NCI-H2107 (cell line): ENCODE results near the gene PSMB3.

Experiments
- DNase-seq: peaks from one replicate; lab custom pipeline; 2025; lab: John Stamatoyannopoulos, UW

PSMB3 gene

DNA sequence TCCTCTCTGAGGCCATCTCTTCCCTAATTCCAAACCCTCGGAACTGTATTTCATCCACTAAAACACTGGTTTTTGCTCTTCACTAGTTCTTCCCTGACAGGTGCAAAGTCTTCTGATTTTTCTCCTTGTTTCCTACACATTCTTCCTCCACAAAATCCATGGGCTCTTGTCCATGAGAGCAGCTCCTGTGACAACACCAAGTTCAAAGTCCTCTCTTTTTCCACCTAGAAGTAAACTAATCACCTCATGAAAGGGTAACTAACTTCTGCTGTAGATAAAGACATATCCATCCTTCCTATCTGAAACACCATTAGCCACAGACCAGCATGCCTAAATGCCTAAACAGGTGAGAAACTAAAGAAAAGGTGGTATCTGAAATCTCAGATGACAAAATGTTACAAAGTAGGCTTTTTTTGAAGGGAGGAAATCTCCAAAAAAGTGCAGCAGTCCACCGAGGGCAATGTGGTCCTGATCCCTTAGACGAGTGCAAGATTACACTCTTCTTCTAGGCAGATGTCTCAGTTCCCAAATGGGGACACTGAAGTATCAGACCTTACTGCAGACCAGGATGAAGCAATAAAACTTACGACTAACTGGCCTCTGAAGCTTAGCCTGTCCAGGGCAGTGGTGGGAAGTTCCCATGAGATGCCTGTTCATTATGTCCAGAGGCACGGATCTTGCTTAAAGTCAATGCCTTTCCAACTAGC is 44.1 kb downstream of the PSMB3 start:
- no peak for DNase-seq

GRCh38 chr17:38797158-38797490 is 44.6 kb downstream of the PSMB3 start:
- DNase-seq: no peak

- DNase-seq: no peak
These were observed 45.3 kb downstream of the PSMB3 start for GRCh38 chr17:38797828-38798227.

DNA sequence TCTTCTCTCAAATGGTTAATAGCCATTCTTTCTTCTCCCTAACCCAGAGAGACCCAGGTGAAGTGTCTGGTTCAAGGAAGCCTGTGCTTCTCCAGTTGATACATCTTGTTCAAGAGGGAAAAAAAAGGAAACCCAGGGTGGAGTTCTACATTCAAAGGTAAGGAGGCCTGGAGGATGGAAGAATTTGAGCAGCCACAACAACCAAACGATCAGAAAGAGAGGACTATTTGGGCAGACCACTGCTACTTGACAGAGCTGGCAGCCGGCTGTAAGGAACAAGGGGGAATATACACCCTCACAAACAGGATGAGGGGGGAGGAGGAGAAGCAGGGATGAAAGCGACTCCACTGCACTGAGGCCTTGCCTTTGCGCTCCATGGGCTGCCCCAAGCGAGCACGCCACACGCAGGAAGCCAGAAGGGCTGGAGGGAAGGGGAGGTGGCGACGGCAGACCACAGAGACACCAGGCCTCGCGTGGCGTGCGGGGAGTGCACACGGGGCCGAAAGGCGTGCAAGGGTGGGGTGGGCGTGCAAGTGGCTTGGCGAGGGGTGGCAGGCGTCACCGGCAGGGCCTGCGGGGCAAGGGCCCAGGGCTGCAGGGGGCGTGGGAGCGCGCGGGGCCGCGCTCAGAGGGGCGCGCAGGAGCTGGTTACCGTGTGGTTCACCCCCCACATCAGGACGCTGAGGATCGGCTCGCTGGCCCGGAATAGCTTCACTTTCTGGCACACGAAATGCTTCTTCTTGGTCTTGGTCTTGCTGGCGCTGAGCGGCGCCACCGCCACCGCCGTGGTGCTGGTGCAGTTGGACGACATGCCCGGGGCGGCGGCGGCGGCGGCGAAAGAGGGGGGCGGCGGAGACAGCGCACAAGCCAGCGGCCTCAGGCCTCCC is 46.3 kb downstream of the PSMB3 start:
- DNase-seq: no peak

DNA sequence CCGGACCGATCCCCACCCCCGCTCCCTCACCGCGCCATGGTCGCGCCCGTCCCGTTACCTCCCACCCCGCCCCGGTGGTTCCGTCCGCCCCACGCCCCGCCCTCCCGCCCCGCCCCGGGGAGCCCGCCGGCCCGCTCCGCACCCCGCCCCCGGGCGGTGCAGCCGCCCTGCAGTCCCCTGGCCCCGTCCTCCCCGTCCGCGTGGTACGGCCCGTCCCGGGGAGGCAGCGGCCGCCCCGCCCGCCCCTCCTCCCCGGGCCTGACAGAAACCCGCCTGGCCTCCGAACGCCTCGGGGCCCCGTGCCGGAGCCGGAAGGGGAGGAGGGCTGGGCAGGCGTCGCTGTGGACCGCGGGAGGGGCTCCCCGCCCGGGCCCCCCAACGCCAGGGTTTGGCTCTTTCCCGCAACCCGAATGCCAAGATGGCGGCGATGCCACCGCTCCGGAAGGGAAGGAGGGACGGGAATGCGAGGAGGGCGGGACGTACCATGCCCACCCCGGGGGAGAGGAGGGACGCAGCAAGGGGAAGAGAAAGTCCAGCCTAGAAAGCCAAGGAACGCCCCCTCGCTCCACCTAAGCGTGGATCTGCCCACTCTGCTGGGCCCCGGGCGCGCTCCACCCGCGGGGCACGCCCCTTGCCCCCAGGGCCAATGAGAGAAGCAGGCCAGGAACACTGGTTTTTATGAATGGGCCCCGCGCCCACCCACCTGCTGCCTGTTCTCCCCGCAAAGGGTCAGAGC is 47.1 kb downstream of the PSMB3 start, which contains the start of gene PIP4K2B:
Gene PIP4K2B (minus strand): TSS at position 56 of the 736 bp plus-strand sequence. CDS start 132 bp downstream, outside the sequence.
- peak; percentile 96 for DNase-seq

DNA sequence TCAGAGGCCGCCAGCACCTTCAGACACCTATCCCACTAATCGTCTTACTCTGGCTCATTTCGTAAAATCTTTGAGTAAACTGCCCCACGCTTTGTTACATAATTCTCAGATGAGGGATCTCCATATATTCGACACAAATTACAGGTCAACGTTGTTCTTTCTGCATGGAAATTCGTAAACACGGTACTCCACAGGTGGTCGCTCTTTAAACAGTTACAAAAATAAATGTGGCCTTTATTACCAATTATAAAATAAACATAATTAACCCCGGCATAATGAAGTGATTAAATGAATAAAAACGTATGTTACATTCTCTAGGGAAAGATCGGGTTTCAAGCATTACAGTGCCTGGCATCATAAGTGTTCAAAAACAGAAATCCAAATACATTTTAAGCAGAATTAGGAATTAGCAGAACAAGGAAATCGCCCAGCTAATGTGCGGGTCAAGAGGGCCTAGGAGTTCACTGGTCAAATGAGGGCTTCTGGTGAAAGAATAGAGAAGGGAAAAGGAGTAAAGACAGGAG is 47.8 kb downstream of the PSMB3 start:
- no peak for DNase-seq

DNA sequence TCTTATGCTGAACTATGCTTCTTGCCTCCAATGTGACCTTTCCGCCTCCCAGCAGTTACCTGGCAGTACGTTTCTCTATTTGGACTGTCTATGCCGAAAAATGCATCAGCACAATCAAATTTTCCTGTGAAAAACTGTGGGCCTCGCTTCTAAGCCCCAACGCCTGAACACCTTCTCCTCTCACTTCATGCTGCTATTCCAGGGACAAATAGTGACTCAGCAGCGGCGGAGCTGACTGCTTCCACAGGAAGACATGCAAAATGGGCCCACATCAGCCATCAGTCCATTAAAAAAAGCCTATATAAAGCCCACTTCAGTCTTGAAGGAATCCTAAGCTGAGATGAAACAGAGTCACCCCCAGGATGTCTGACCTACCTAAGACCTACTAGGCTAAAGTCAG is 57.3 kb downstream of the PSMB3 start:
- DNase-seq: no peak
